Lung (tissue), 12 donors: ENCODE data around the gene HNRNPU. TPM values are rescaled to one million over a fixed set of nuclear protein-coding genes. Genes with fewer than 3 reads are reported as not detected.
A peak's percentile ranks its signal among the peaks of the same experiment; 100 is the strongest.

Experiments used
- ATAC-seq: fragments of 200-7000 bp; cut with Tn5 transposase; one replicate; pipeline ENCODE4 v1.9.1; 2020; ENCODE audit warnings: moderate number of reproducible peaks; ENCODE audit not compliant: insufficient read depth, low FRiP score
- DNase-seq, 3 donors: peaks; one replicate each; pipeline ENCODE4 v3.0.0-alpha.2; 2013 to 2017
- H3K27ac ChIP-seq, 2 donors: one replicate each; pipeline ENCODE4 v1.5.1; 2013; ENCODE audit warnings: mild to moderate bottlenecking in 2 of 2, moderate library complexity in 2 of 2, control low read depth in 1 of 2, inconsistent platforms in 1 of 2, low read depth in 1 of 2, low read length in 1 of 2
- H3K27me3 ChIP-seq, 3 donors: one replicate each; pipeline ENCODE4 v1.5.1; 2013; ENCODE audit warnings: low read length in 2 of 3; ENCODE audit not compliant: control insufficient read depth in 3 of 3, insufficient read depth in 3 of 3
- H3K36me3 ChIP-seq, 4 donors: one replicate each; pipeline ENCODE4 v1.5.1; 2013; ENCODE audit warnings: low read length in 4 of 4, mild to moderate bottlenecking in 1 of 4, moderate library complexity in 1 of 4; ENCODE audit not compliant: control insufficient read depth in 4 of 4, insufficient read depth in 4 of 4
- H3K4me1 ChIP-seq, 5 donors: one replicate each; pipeline ENCODE4 v1.5.1; 2013; ENCODE audit warnings: low read length in 5 of 5, mild to moderate bottlenecking in 2 of 5, moderate library complexity in 1 of 5; ENCODE audit not compliant: control insufficient read depth in 5 of 5, insufficient read depth in 5 of 5
- H3K4me3 ChIP-seq: one replicate; pipeline ENCODE4 v1.5.1; 2013; ENCODE audit warnings: mild to moderate bottlenecking, control low read depth, moderate library complexity
- H3K9ac ChIP-seq, 2 donors: one replicate each; pipeline ENCODE4 v1.5.1; 2013; ENCODE audit warnings: low read length in 2 of 2, control low read depth in 1 of 2; ENCODE audit not compliant: insufficient read depth in 1 of 2
- H3K9me3 ChIP-seq, 4 donors: one replicate each; pipeline ENCODE4 v1.5.1; 2013; ENCODE audit warnings: low read length in 3 of 4, mild to moderate bottlenecking in 1 of 4, moderate library complexity in 1 of 4; ENCODE audit not compliant: control insufficient read depth in 4 of 4, insufficient read depth in 3 of 4
- CTCF ChIP-seq: IDR thresholded peaks from 2 replicates; pipeline ENCODE4 v1.5.1; 2012; ENCODE audit warnings: mild to moderate bottlenecking; ENCODE audit errors: control extremely low read depth, extremely low read depth
- WGBS, 2 donors: extraction: QIAGEN DNeasy Blood & Tissue Kit; methylation state at CpG; one replicate each; pipeline ENCODE4 v1.1.7; 2013; 5-methylcytosine and 5-hydroxymethylcytosine counted together
- polyA plus RNA-seq, 2 donors: library from polyadenylated mRNA; stranded (reverse); fragments of 200-250 nt; gene quantifications; one replicate each; pipeline ENCODE4 v1.2.1, GENCODE V29; 2013
- total RNA-seq, 2 donors: library from RNA; depleted of rRNA in 1 of 2; stranded (reverse); fragments of >200 nt in 1 of 2; gene quantifications; one replicate each; pipeline ENCODE4 v1.2.1, GENCODE V29; 2014 to 2021
- donor health status: control.
- donor health status: control.
- donor health status: Bipolar disorder and iron deficiency.
- donor health status: healthy.
- donor health status: DM: yes; HTN: yes; CAD: no.

HNRNPU gene
- total and polyA plus RNA-seq, 4 donors: 133 to 611 (median 206) TPM

GRCh38 chr1:244836584-244836983 lies 27.8 kb downstream of the HNRNPU start:
- ATAC-seq (no peak), DNase-seq (peak in 2 of 3 donors; percentile 54 to 58)
- TF ChIP-seq CTCF: no peak
- H3K9ac ChIP-seq: peak overlapping the region; percentile 65 to 92
- no peaks in the 10 kb centered on the region for H3K27me3 ChIP-seq
- H3K4me3 ChIP-seq: no peak overlapping the region
- peaks cover 0 to 34% (median 5%) of the 10 kb centered on the region in 5 donors for H3K4me1 ChIP-seq
- H3K27ac ChIP-seq: peak overlapping the region in 1 of 2 donors; percentile 95
- H3K9me3 ChIP-seq: no peaks in the 10 kb centered on the region
- 19 to 32% methylated on average over 3 of the region's 3 CpGs for WGBS, 2 donors
- H3K36me3 ChIP-seq: peaks cover 1 to 9% (median 3%) of the 10 kb centered on the region in 4 donors

- Histone ChIP-seq H3K27me3 (no peaks in the 10 kb centered on the region), H3K4me1 (peaks cover 0 to 34% (median 5%) of the 10 kb centered on the region in 5 donors), H3K9me3 (no peaks in the 10 kb centered on the region), H3K27ac (peak overlapping the region; percentile 81 to 95), H3K4me3 (peak overlapping the region; percentile 85), H3K9ac (peak overlapping the region; percentile 65 to 92), H3K36me3 (peaks cover 1 to 9% (median 3%) of the 10 kb centered on the region in 4 donors)
- no peak for ATAC-seq
- 2 to 3% methylated on average over 7 of the region's 7 CpGs for WGBS, 2 donors
- no peak for TF ChIP-seq CTCF
- DNase-seq: peak; percentile 43 to 67 (median 52)
Measured at GRCh38 chr1:244836135-244836521, 28.2 kb downstream of the HNRNPU start.

- WGBS, 2 donors: 0% methylated on average over 55 to 77 of the region's 77 CpGs
- H3K27me3 ChIP-seq: no peaks in the 10 kb centered on the region
- TF ChIP-seq CTCF: no peak
- peaks cover 1 to 9% (median 3%) of the 10 kb centered on the region in 4 donors for H3K36me3 ChIP-seq
- H3K9ac ChIP-seq: peak within 1 kb of the TSS; percentile 85 to 99
- H3K27ac ChIP-seq: peak within 1 kb of the TSS; percentile 95 to 100
- peak within 1 kb of the TSS; percentile 85 for H3K4me3 ChIP-seq
- peak; percentile 91 for ATAC-seq
- peak in 2 of 3 donors; percentile 96 to 97 for DNase-seq
- H3K4me1 ChIP-seq: peaks cover 0 to 31% (median 5%) of the 10 kb centered on the region in 5 donors
- no peaks in the 10 kb centered on the region for H3K9me3 ChIP-seq
Measured at GRCh38 chr1:244835276-244836134, 28.8 kb downstream of the HNRNPU start, which contains the start of gene COX20. COX20 (plus strand) TSS chr1:244835658; CDS start chr1:244835715, 57 bp downstream.
